Dendritic cell treated with granulocyte-macrophage colony-stimulating factor and Interleukin-4, amounts not matched to agents 40 ng/mL and 50 ng/mL, for 4 days (primary cell): ENCODE results near the gene SRP68.

Source experiments
- H3K27ac Mint-ChIP-seq: one replicate; pipeline ENCODE4 v1.8.0; 2022; ENCODE audit warnings: mild to moderate bottlenecking, mixed read lengths
- H3K27me3 Mint-ChIP-seq: one replicate; pipeline ENCODE4 v1.8.0; 2022; ENCODE audit warnings: mild to moderate bottlenecking, mixed read lengths
- H3K36me3 Mint-ChIP-seq: one replicate; pipeline ENCODE4 v1.8.0; 2022; ENCODE audit warnings: low read depth, mixed read lengths
- H3K4me1 Mint-ChIP-seq: one replicate; pipeline ENCODE4 v1.8.0; 2022; ENCODE audit warnings: low read depth, mixed read lengths
- H3K4me3 Mint-ChIP-seq: one replicate; pipeline ENCODE4 v1.8.0; 2022; ENCODE audit warnings: mild to moderate bottlenecking, moderate library complexity, mixed read lengths
- H3K9me3 Mint-ChIP-seq: one replicate; pipeline ENCODE4 v1.8.0; 2022; ENCODE audit warnings: mixed read lengths
- intact Hi-C: fragments of 100-400 bp; cut with micrococcal nuclease; formaldehyde crosslinking; loops from one replicate; pipeline ENCODE4 v1.15.0; 2022

Gene SRP68

DNA sequence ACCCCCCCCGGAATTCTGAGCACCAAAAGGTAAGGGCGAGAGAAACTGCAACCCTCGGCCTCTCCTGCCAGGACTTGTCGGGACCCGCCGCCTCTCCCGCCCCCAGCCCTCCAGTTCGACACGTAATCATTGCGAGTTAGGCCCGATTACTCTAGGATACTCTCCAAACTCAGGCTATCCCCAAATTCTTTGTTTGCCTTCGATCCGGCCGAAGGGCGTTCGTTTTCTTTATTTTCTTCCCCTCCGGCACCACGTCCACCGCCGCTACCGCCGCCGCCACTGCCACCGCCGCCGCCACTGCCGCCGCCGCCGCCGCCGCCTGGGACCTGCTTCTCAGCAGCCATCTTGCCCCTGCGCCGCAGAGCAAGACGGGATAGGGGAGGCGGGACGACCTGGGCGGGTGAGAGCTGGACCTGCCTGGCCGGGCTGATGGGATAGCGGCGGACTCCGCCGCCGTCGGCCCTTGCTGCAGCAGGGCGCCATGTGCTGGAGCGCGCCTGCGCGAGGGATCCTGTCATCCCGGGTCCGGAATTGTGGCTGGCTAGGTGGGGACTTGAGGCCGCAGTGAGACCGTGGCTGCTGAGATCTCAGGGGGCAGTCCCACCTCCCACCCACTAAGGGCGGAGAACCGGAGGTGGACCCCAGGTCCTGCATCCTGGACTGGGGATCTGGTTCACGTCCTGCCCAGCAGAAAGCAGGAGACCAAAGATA lies at the start of gene SRP68:
Gene SRP68 (minus strand): TSS at position 370 of the 711 bp plus-strand sequence. CDS start 26 bp downstream, at position 344.
- Mint-ChIP-seq H3K36me3 (peaks cover 34% of the 10 kb centered on the region), H3K27ac (peak within 1 kb of the TSS; percentile 88), H3K27me3 (peaks cover 40% of the 10 kb centered on the region), H3K4me3 (peak within 1 kb of the TSS; percentile 92), H3K9me3 (no peaks in the 10 kb centered on the region), H3K4me1 (peaks cover 42% of the 10 kb centered on the region)
- intact Hi-C loops, result no loop called here

DNA sequence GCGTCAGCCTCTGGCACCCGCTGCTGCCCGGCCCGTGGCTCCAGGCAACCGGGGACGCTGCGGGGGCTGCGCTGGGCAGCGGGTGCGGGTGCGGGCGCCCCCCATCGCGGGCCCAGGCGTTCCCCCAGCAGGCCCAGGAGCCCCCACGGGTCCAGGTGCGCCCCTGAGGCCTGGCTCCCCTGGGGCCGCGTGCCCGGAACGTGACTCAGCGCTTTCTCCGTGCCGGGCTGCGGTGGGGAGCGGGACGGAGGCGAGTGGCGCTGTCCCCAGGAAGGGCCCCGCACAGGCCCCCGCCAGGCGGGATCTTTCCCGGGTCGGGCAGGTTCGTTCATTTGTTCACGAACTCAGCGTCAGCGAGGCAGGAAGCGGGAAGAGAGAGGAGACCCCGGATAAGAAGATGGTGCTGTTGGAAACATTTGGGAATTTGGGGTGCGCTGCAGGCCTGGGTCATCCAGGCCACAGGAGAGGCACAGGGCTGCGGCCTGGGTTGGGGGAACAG lies 49.7 kb upstream of the SRP68 start:
- Mint-ChIP-seq H3K4me1 (peaks cover 14% of the 10 kb centered on the region), H3K4me3 (peak overlapping the region; percentile 55), H3K27me3 (peaks cover 44% of the 10 kb centered on the region), H3K27ac (peak overlapping the region; percentile 37), H3K36me3 (no peaks in the 10 kb centered on the region), H3K9me3 (no peaks in the 10 kb centered on the region)
- intact Hi-C loops, result loop anchor here (1.0 to 2.0 kb wide), 2 partner anchors 61 to 157 kb away; no protein-coding TSS in a partner anchor

DNA sequence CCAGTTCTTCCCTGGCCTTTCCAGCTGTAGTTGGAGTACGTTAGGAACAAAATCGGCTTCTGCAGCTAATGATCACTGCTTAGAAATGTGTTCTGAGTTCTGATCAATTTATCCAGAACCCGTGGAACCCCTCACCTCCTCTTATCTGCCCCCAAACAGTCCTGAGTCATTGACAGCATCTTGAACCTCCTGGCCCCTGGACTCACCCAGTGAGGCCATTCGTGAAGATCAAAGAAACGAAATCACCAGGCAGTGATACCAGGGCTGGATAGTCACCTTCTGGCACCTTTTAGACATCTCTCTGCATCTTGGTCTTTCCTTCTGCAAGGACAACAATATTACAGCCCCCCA lies 48.3 kb upstream of the SRP68 start:
- Mint-ChIP-seq H3K9me3 (no peaks in the 10 kb centered on the region), H3K4me1 (peaks cover 14% of the 10 kb centered on the region), H3K27me3 (peaks cover 40% of the 10 kb centered on the region), H3K4me3 (no peak overlapping the region), H3K27ac (no peak overlapping the region), H3K36me3 (no peaks in the 10 kb centered on the region)
- intact Hi-C loops, result loop anchor here (1.0 to 2.0 kb wide), 2 partner anchors 62 to 159 kb away; no protein-coding TSS in a partner anchor

DNA sequence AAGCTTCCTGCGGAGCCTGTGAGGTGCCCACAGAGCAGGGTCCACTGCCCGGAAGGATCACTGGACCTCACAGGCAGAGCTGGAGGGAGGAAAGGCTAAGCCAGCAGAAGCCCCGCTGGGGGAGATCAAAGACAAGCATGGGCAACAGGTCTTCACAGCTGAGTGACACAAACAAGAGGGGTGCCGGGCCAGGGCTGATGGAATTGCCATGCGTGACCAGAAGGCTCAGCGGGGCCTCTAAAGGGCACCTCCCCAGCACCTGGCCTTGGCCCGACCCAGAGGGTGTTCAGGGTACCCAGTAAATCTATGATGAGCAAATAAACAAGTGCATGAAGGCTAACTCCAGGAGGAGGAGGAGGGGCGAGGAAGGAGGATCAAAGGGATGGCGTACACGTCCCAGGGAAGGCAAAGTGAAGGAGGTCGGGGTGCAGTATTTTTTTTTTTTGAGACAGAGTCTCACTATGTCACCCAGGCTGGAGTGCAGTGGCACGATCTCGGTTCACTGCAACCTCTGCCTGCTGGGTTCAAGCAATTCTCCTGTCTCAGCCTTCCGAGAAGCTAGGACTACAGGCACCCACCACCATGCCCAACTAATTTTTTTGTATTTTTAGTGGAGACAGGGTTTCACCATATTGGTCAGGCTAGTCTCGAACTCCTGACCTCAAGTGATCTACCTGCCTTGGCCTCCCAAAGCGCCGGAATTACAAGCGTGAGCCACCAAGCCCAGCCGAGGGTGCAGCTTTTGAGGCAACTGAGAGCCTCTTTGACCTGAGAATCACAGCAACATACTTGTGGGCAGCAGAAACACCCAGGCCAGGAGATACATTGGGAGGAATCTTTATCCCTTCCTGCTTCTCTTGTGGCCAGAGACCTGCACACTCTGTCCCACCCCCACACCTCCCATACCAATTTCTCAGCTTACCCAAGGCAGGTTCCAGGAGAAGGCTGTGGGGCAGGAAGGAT lies 47.4 kb upstream of the SRP68 start:
- Mint-ChIP-seq H3K36me3 (no peaks in the 10 kb centered on the region), H3K27ac (peak overlapping the region; percentile 2), H3K4me3 (no peak overlapping the region), H3K4me1 (peaks cover 14% of the 10 kb centered on the region), H3K9me3 (no peaks in the 10 kb centered on the region), H3K27me3 (peaks cover 41% of the 10 kb centered on the region)
- intact Hi-C loops, result loop anchor here (2.0 kb wide), 1 partner anchor 63 kb away; no protein-coding TSS in a partner anchor

DNA sequence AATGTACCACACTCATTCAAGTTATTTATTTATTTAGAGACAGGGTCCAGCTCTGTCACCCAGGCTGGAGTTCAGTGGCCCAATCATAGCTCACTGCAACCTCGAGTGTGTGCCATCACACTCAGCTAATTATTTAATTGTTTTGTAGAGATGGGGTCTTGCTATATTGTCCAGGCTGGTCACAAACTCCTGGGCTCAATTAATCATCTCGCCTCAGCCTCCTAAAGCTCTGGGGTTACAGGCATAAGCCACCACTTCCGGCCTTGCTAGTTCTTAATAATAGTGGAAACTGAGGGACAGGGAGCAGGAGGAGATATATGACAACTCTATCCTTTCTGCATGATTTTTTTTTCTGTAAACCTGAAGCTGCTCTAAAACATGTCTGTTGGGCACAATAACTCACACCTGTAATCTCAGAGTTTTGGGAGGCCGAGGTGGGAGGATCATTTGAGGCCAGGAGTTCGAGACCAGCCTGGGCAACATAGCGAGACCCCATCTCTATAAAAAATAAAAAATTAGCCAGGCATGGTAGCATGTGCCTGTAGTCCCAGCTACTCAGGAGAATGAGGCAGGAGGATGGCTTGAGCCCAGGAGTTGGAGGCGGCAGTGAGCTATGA lies 42.9 kb upstream of the SRP68 start:
- Mint-ChIP-seq H3K27ac (no peak overlapping the region), H3K4me3 (no peak overlapping the region), H3K9me3 (peaks cover 8% of the 10 kb centered on the region), H3K4me1 (no peaks in the 10 kb centered on the region), H3K36me3 (no peaks in the 10 kb centered on the region), H3K27me3 (peaks cover 41% of the 10 kb centered on the region)
- intact Hi-C loops, result no loop called here

DNA sequence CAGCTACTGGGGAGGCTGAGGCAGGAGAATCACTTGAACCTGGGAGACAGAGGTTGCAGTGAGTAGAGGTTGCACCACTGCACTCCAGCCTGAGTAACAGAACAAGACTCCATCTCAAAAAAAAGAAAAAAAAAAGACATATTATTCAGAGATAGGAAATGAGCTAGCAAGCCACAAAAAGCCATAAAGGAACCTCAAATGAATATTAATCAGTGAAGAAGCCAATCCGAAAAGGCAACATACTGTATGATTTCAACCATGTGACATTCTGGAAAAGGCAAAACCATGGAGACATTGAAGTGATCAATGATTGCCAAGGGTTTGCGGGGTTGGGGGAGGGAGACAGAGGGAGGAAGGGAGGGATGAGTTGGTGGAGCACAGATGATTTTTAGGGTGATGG lies 39.6 kb upstream of the SRP68 start:
- H3K27me3 Mint-ChIP-seq, result peaks cover 39% of the 10 kb centered on the region
- no peak overlapping the region for H3K27ac Mint-ChIP-seq
- no peaks in the 10 kb centered on the region for H3K36me3 Mint-ChIP-seq
- H3K9me3 Mint-ChIP-seq, result peaks cover 8% of the 10 kb centered on the region
- intact Hi-C loops, result no loop called here
- no peak overlapping the region for H3K4me3 Mint-ChIP-seq
- no peaks in the 10 kb centered on the region for H3K4me1 Mint-ChIP-seq

DNA sequence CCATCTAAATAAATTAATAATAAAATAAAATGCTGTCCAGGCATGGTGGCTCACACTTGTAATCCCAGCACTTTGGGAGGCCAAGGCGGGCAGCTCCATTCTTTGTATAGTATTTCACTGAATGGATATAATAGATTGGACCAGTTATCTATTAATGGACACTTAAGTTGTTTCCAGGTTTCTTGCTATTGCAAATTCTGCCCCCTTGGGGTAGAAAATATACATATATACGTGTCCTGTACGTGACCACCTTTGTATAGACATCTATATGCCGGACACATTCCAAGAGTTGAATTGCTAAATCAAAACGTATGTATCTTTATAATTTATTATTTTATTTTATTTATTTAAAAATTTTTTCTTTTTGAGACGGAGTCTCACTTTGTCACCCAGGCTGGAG lies 35.2 kb upstream of the SRP68 start:
- no peak overlapping the region for H3K4me3 Mint-ChIP-seq
- peaks cover 23% of the 10 kb centered on the region for H3K4me1 Mint-ChIP-seq
- peaks cover 12% of the 10 kb centered on the region for H3K36me3 Mint-ChIP-seq
- H3K27ac Mint-ChIP-seq, result no peak overlapping the region
- peaks cover 22% of the 10 kb centered on the region for H3K27me3 Mint-ChIP-seq
- no peaks in the 10 kb centered on the region for H3K9me3 Mint-ChIP-seq
- intact Hi-C loops, result no loop called here

DNA sequence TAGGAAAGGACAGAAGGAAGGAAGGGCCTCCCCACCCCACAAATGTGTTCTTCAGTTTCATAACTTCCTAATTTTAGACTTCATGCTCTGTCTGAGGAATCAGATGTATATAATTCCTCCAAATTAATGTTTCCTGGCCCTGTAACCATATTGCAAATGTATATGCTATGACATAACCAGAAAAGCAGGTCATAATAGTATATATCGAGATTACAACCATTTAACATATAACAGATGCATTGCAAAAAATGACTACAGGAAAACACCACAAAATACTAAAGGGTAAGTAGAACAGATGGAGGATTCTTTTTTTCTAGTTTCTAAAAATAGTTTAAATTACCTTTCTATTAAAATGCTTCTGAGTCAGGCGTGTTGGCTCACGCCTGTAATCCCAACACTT lies 34.4 kb upstream of the SRP68 start:
- H3K27me3 Mint-ChIP-seq, result peaks cover 15% of the 10 kb centered on the region
- no peaks in the 10 kb centered on the region for H3K9me3 Mint-ChIP-seq
- H3K27ac Mint-ChIP-seq, result no peak overlapping the region
- no peak overlapping the region for H3K4me3 Mint-ChIP-seq
- peaks cover 16% of the 10 kb centered on the region for H3K36me3 Mint-ChIP-seq
- intact Hi-C loops, result no loop called here
- H3K4me1 Mint-ChIP-seq, result peaks cover 24% of the 10 kb centered on the region

DNA sequence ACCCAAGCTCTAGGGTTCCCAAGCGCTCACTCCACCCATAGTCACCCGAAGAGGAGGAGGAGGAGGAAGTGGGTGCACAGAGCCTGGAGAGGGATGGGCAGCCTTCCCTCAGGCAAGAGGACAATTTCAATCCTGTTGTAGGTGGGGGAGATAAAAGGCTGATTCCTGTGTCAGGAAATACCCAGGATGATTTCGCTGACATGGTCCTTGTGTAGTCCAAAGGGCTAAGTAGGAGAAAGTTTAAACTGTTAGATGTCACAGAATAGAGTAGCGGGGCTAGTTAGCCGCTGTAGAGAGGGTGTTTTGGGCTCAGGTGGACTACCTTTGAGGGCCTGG lies 32.5 kb upstream of the SRP68 start:
- peaks cover 10% of the 10 kb centered on the region for H3K27me3 Mint-ChIP-seq
- H3K4me1 Mint-ChIP-seq, result peaks cover 31% of the 10 kb centered on the region
- no peaks in the 10 kb centered on the region for H3K9me3 Mint-ChIP-seq
- peak overlapping the region; percentile 46 for H3K4me3 Mint-ChIP-seq
- H3K27ac Mint-ChIP-seq, result peak overlapping the region; percentile 90
- intact Hi-C loops, result no loop called here
- H3K36me3 Mint-ChIP-seq, result peaks cover 34% of the 10 kb centered on the region

DNA sequence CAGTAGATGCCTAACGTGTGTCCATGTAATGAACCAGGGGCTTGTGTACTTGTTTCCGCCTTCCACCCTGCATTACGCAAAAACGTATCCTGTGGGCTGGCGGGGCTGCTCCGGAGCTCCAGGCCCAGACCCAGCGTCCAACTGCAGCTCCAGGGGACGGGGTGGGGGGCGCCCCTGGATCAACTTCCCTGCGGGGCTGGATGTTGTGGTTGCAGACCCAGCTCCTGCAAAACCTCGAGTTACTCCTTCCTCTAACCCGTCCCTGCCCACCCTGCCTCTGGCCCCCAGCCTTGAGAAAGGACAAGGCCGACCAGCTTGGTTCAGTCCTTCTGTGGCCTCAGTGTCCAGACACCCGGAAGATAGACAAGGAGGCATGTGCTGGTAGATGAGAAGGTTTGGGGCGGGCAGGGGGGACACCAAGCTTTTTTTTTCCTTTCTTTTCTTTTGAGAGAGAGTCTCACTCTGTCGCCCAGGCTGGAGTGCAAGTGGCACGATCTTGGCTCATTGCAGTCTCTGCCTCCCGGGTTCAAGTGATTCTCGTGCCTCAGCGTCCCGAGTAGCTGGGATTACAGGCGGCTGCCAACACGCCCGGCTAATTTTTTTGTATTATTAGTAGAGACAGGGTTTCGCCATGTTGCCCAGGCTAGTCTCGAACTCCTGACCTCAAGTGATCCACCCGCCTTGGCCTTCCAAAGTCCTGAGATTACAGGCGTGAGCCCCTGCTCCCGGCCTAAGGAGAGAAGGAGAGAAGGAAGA lies 32.0 kb upstream of the SRP68 start:
- Mint-ChIP-seq H3K4me1 (peaks cover 31% of the 10 kb centered on the region), H3K9me3 (no peaks in the 10 kb centered on the region), H3K4me3 (peak overlapping the region; percentile 94), H3K27me3 (peaks cover 6% of the 10 kb centered on the region), H3K36me3 (peaks cover 40% of the 10 kb centered on the region), H3K27ac (peak overlapping the region; percentile 90)
- intact Hi-C loops, result no loop called here

DNA sequence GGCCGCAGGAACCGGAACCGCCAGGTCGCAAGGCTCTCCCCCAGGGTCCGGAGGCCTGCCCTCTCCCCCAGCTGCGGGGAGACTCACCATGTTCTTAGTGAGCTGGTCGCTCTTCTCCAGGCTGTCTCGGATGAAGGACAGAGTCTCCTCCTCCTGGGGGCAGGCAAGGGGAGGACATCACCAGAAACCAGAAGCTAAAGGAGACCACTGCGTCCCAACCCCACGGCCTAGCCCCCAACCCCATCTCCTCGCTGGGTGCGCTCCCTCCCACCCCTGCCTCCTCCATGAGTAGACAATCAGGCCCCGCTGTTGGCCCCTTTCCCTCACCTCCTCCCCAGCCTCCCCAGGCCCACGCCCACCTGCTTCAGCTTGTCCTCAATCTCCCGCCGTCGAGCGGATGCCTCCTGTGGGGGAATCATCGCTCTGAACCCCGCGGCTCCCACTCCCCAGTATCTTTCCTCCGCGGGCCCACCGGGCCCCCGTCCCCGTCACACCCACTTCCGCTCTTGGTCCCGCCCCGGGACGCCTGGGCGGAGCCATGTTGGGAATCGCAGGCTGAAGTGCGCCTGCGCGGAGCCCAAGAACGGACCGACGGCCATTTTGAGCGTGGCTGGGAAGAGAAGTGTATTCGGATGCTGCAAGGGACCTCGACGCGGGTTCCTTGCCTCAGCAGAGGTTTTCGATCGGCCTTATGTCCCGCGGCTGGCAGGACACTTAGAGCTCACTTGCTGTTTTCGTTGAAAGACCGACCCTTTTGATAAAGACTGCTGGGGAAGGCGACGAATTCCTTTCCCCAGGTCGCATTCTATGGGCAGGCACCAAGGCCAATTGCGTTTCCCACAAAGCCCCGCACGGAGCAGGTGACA lies 31.2 kb upstream of the SRP68 start, which contains the start of gene EXOC7:
Gene EXOC7 (minus strand): TSS at position 514 of the 866 bp plus-strand sequence. CDS start 95 bp downstream, at position 419.
- Mint-ChIP-seq H3K27ac (peak within 1 kb of the TSS; percentile 90), H3K4me1 (peaks cover 31% of the 10 kb centered on the region), H3K36me3 (peaks cover 48% of the 10 kb centered on the region), H3K27me3 (no peaks in the 10 kb centered on the region), H3K4me3 (peak within 1 kb of the TSS; percentile 94), H3K9me3 (no peaks in the 10 kb centered on the region)
- intact Hi-C loops, result no loop called here

DNA sequence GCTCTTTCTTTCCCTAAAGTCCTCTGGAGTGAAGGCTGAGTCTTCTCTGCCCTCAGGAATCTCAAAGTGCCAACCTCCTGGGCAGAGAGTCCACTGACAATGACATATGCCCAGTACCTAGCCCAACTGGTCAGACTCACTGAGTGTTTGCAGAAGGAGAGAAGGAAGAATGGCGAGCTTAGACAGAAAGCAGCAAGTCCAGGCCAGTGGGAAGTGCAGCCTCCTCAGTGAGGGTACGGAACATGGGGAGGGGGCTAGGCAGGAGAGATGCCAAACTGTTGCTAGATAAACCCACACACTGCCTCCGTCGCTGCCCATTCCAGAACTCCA lies 30.6 kb upstream of the SRP68 start:
- Mint-ChIP-seq H3K27ac (peak overlapping the region; percentile 90), H3K4me3 (peak overlapping the region; percentile 94), H3K36me3 (peaks cover 54% of the 10 kb centered on the region), H3K27me3 (no peaks in the 10 kb centered on the region), H3K4me1 (peaks cover 31% of the 10 kb centered on the region), H3K9me3 (no peaks in the 10 kb centered on the region)
- intact Hi-C loops, result no loop called here
